ENCODE measurements around the gene CDH4.

The CDH4 gene

GRCh38 chr20:61666471-61666832 lies 414.4 kb downstream of the CDH4 start:
- TF ChIP-seq, protein P1, sequence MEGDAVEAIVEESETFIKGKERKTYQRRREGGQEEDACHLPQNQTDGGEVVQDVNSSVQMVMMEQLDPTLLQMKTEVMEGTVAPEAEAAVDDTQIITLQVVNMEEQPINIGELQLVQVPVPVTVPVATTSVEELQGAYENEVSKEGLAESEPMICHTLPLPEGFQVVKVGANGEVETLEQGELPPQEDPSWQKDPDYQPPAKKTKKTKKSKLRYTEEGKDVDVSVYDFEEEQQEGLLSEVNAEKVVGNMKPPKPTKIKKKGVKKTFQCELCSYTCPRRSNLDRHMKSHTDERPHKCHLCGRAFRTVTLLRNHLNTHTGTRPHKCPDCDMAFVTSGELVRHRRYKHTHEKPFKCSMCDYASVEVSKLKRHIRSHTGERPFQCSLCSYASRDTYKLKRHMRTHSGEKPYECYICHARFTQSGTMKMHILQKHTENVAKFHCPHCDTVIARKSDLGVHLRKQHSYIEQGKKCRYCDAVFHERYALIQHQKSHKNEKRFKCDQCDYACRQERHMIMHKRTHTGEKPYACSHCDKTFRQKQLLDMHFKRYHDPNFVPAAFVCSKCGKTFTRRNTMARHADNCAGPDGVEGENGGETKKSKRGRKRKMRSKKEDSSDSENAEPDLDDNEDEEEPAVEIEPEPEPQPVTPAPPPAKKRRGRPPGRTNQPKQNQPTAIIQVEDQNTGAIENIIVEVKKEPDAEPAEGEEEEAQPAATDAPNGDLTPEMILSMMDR (IDR thresholded peaks at IDR 0.05; ENCODE audit: control extremely low read depth, extremely low read depth, low read depth, missing control alignments): no peak
- DNase-seq (ENCODE audit: extremely low spot score): no peak
- ChIA-PET CTCF (no interaction called here), POLR2A (no interaction called here)

DNA sequence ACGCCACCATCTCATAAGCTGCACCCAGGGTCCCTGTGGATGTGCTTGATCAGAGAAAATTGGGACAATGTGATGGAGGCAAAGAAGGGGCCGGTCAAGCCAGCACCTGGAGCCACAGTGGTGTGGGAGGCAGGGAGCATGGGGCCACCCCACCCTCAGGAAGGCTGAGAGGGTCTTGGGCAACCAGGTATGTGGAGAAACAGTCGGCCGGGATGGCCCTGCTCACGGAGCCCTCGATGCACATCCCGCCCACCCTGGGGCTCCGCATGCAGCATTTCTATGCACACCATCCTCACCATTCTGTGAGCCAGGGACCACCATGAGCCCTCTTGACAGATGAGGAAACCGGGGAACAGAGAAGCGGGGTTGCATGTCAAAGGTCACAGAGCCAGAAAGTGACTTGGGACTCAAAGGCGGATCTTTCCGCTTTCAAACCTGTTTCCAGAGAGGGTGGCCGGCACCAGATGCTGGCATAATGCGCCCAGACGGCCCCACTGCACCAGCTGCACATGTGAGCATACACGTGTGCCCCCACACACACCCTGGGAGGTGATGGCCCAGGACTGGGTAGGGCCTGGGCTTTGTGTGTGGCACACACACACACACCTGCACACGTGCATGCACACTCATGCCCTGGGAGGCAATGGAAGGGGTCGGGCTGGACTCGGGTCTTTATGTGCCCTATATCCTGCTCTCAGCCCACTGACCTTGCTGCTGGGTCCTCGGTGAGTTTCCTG lies 415.2 kb downstream of the CDH4 start:
- POLR2A ChIA-PET: no interaction called here
- TF ChIP-seq, protein P1 (IDR thresholded peaks at IDR 0.05; ENCODE audit: control extremely low read depth, extremely low read depth, low read depth, missing control alignments): no peak
- no peak for DNase-seq (ENCODE audit: extremely low spot score)
- CTCF ChIA-PET: no interaction called here

GRCh38 chr20:61668065-61668650 lies 416.1 kb downstream of the CDH4 start:
- no peak for DNase-seq (ENCODE audit: extremely low spot score)
- CTCF ChIA-PET: no interaction called here
- POLR2A ChIA-PET: no interaction called here
- TF ChIP-seq, protein P1 (IDR thresholded peaks at IDR 0.05; ENCODE audit: control extremely low read depth, extremely low read depth, low read depth, missing control alignments): no peak

- no peak for DNase-seq (ENCODE audit: extremely low spot score)
- TF ChIP-seq, protein P1 (IDR thresholded peaks at IDR 0.05; ENCODE audit: control extremely low read depth, extremely low read depth, low read depth, missing control alignments): no peak
- POLR2A ChIA-PET: no interaction called here
- CTCF ChIA-PET: no interaction called here
Measured at GRCh38 chr20:61668771-61669503, 416.9 kb downstream of the CDH4 start.

- ChIA-PET POLR2A (no interaction called here), CTCF (no interaction called here)
- no peak for DNase-seq (ENCODE audit: extremely low spot score)
- TF ChIP-seq, protein P1 (IDR thresholded peaks at IDR 0.05; ENCODE audit: control extremely low read depth, extremely low read depth, low read depth, missing control alignments): no peak
Measured at GRCh38 chr20:61670274-61670673, 418.2 kb downstream of the CDH4 start.

DNA sequence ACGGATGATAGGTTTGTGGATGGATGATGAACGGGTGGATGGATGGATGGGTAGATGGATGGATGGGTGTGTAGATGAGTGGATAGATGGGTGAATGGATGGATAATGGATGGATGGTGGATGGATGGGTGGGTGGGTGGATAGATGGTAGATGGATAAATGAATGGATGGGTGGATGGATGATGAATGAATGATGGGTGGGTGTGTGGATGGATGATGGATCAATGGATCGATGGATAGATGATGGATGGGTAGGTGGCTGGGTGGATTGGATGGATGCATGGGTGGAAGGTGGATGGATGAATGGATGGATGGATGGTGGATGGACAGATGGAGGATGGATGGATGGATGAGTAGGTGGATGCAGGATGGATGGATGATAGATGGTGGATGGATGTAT lies 419.5 kb downstream of the CDH4 start:
- ChIA-PET POLR2A (no interaction called here), CTCF (no interaction called here)
- TF ChIP-seq, protein P1 (IDR thresholded peaks at IDR 0.05; ENCODE audit: control extremely low read depth, extremely low read depth, low read depth, missing control alignments): no peak
- DNase-seq (ENCODE audit: extremely low spot score): no peak
